NCI-H460 (cell line): ENCODE data around the gene NIPSNAP3A. TPM values are rescaled to one million over a fixed set of nuclear protein-coding genes. Genes with fewer than 3 reads are reported as not detected.

Experiments used
- DNase-seq: peaks from one replicate; pipeline ENCODE4 v3.0.0-alpha.2; 2016; ENCODE audit warnings: low read depth; ENCODE audit errors: extremely low read depth
- total RNA-seq: library from RNA; depleted of rRNA; stranded (reverse); fragments of >200 nt; shearing (Covaris generic); gene quantifications from 2 replicates; pipeline ENCODE4 v1.2.3, GENCODE V29; 2014; rRNA removed

Gene NIPSNAP3A
- total RNA-seq, 1 experiment from 2014 or later = 22.1 TPM

DNA sequence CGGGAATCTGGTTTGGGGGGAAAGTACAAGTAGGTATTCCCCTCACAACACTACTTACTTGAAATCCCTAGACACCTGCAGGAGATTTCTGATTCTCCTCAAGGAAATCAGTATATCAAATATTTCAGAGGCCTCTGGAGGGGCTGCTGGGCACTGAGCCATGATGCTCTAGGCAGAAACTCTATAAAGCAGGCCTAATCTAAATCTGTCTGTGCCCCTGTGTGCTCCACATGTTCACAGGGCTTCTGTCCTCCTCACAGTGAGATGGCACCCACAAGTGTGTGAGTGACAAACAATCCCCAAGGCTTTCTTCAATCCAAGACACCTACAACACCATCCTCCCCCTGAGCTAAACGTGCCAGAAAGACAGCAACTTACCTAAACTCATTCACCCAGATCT, 55.4 kb downstream of the NIPSNAP3A start:
- no peak for DNase-seq

DNA sequence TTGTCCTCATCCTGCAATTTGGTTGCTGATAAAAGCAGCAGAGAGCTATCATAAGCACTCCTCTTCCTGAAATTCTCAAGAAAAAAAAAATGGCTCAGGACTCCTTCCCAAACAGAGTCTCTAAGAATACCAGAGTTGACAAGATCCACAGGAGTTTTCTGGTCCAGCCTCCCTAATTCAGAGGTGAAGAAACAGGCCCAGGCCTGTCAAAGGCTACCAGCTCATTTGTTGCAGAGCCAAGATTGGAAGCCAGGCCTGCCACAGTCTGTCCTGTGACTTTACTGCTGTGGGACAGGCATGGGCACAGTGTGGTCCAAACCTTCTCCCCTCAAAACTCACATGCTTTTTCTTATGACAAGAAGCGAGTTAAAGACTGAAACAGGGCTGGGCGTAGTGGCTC, 58.0 kb downstream of the NIPSNAP3A start:
- DNase-seq = no peak

DNA sequence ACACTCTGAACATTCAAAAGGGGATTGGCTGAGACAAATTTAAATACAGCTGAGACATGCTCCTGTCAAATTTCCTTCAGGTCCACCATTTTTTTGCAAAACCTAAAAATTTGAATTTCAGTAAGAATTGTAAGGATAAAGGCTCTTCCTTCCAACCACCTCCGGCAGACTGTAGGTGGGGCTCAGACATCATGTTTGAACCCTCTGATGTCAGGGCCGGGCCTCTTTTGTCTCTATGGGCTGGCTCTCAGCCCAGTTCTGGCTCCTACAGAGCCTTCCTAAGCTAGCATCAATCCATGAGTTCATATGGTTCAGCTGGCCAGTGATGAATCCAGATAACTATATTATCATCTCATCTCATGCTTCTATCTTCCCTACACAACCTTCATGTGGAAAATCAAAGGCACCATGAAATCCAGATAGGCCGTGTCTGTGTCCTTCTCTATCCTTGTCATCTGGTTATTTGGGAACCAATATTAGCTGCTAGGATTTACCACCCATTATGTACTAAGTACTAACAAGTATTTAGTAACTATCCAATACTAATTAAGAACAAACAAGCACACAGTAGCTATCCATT, 60.6 kb downstream of the NIPSNAP3A start:
- DNase-seq = no peak

Other genes with a start within 250 kb of the NIPSNAP3A start
- gene OR13F1, start 243.4 kb upstream of the NIPSNAP3A start, total RNA-seq = not detected in 2 replicates
- gene OR13C4, start 220.5 kb upstream of the NIPSNAP3A start, total RNA-seq = not detected in 2 replicates
- not detected in 2 replicates for gene OR13C3, start 210.8 kb upstream of the NIPSNAP3A start, total RNA-seq
- gene OR13C8, start 178.5 kb upstream of the NIPSNAP3A start, total RNA-seq = not detected in 2 replicates
- gene OR13C5, start 148.3 kb upstream of the NIPSNAP3A start, total RNA-seq = not detected in 2 replicates
- gene OR13C2, start 142.1 kb upstream of the NIPSNAP3A start, total RNA-seq = not detected in 2 replicates
- not detected in 2 replicates for gene OR13C9, start 129.5 kb upstream of the NIPSNAP3A start, total RNA-seq
- gene OR13D1, start 53.2 kb upstream of the NIPSNAP3A start, total RNA-seq = not detected in 2 replicates
- 1.2 and 2.1 TPM in 2 replicates for gene NIPSNAP3B, start 16.4 kb downstream of the NIPSNAP3A start, total RNA-seq
- 5.9 and 6.6 TPM in 2 replicates for gene ABCA1, start 180.5 kb downstream of the NIPSNAP3A start, total RNA-seq